Kidney epithelial cell (primary cell): ENCODE data around the gene C11orf68. TPM values are rescaled to one million over a fixed set of nuclear protein-coding genes. Genes with fewer than 3 reads are reported as not detected.

Experiments used
- DNase-seq: peaks from one replicate; pipeline ENCODE4 v3.0.0-alpha.2; 2010; ENCODE audit warnings: low read depth
- H3K27me3 ChIP-seq: 2 replicates; pipeline ENCODE4 v1.6.0; 2011; ENCODE audit warnings: low read length; ENCODE audit not compliant: control insufficient read depth, insufficient read depth
- H3K36me3 ChIP-seq: 2 replicates; pipeline ENCODE4 v1.5.1; 2011; ENCODE audit warnings: low read length; ENCODE audit not compliant: control insufficient read depth, insufficient read depth
- H3K4me3 ChIP-seq: 2 replicates; pipeline ENCODE4 v1.5.1; 2011; ENCODE audit warnings: low read depth, mild to moderate bottlenecking, control low read depth, low read length
- total RNA-seq: library from RNA; depleted of rRNA; stranded (reverse); fragments of >200 nt; gene quantifications from 2 replicates; pipeline ENCODE4 v1.2.3, GENCODE V29; 2015
- TF ChIP-seq, protein P1 (sequence below): IDR thresholded peaks from 2 replicates; pipeline ENCODE4 v1.5.1; 2011; ENCODE audit warnings: mild to moderate bottlenecking, moderate library complexity, low read length, control low read depth, inconsistent platforms; ENCODE audit not compliant: insufficient read depth, poor library complexity, severe bottlenecking

The C11orf68 gene
- total RNA-seq, 1 donor from 2014 or later: 19.7 TPM

GRCh38 chr11:65870307-65870658 is 48.6 kb downstream of the C11orf68 start:
- Histone ChIP-seq H3K4me3 (no peak overlapping the region), H3K36me3 (peaks cover 6% of the 10 kb centered on the region), H3K27me3 (no peaks in the 10 kb centered on the region)
- TF ChIP-seq, protein P1, sequence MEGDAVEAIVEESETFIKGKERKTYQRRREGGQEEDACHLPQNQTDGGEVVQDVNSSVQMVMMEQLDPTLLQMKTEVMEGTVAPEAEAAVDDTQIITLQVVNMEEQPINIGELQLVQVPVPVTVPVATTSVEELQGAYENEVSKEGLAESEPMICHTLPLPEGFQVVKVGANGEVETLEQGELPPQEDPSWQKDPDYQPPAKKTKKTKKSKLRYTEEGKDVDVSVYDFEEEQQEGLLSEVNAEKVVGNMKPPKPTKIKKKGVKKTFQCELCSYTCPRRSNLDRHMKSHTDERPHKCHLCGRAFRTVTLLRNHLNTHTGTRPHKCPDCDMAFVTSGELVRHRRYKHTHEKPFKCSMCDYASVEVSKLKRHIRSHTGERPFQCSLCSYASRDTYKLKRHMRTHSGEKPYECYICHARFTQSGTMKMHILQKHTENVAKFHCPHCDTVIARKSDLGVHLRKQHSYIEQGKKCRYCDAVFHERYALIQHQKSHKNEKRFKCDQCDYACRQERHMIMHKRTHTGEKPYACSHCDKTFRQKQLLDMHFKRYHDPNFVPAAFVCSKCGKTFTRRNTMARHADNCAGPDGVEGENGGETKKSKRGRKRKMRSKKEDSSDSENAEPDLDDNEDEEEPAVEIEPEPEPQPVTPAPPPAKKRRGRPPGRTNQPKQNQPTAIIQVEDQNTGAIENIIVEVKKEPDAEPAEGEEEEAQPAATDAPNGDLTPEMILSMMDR: no peak
- no peak for DNase-seq

DNA sequence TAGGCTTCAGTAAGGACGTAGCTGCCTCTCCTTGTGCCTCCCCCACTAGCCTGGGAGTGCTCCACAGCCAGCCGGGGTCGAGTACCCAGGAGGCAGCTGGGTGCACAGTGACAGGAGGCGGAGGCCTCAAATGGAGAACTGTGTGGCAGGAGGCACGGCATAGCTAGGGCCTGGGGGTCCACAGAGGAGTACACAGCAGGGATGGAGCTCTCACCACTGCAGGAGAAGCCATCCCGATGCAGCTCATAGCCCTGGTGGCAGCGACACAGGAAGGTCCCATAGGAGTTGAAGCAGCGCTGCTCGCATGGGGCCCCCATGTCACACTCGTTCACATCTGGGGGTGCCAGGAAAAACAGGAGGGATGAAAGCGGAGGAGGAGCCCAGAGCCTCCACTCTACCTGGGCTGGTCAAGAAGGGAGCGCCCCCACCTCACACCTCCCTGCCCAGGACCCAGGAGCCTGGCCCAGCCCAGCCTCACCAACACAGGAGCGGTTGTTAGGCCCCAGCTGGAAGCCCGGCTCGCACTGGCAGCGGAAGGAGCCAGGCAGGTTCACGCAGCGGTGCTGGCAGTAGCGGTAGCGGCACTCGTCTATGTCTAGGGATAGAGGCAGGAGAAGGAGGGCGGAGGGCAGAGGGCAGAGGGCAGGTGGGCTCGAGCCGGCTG is 49.1 kb downstream of the C11orf68 start:
- H3K36me3 ChIP-seq: peaks cover 6% of the 10 kb centered on the region
- TF ChIP-seq, protein P1: no peak
- H3K4me3 ChIP-seq: no peak overlapping the region

GRCh38 chr11:65868907-65869306 is 50.0 kb downstream of the C11orf68 start:
- TF ChIP-seq, protein P1: no peak
- peaks cover 6% of the 10 kb centered on the region for H3K36me3 ChIP-seq
- no peak overlapping the region for H3K4me3 ChIP-seq
- no peaks in the 10 kb centered on the region for H3K27me3 ChIP-seq
- DNase-seq: no peak

More for the DNA sequence above, 49.1 kb downstream of the C11orf68 start:
- no peaks in the 10 kb centered on the region for H3K27me3 ChIP-seq
- DNase-seq: no peak

DNA sequence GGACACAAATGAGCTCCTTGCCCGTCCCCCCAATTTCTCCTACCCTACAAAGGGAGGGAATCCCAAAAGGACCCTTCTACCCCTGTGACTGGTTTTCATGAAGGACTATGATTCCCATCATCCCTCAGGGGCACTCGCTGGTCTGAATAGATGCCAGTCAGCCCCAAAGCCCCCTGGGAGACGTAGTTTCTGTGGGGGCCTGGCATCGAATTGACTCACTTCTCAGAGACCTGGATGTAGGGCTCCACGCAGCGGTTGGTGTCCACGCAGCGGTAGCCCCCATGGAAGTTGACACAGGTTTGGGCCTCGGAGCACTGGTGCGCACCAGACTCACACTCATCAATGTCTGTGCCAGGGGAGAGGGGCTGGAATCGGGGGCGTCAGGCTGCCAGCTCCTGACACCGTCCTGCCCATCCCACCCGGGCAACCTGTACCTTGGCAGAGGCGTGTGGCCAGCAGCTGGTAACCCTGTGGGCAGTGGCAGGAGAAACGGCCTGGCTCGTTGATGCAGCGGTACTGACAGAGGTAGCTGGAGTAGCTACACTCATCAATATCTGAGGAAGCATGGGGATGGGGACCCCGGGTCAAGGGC is 50.7 kb downstream of the C11orf68 start:
- Histone ChIP-seq H3K36me3 (peaks cover 6% of the 10 kb centered on the region), H3K27me3 (no peaks in the 10 kb centered on the region), H3K4me3 (no peak overlapping the region)
- no peak for DNase-seq
- TF ChIP-seq, protein P1: no peak

GRCh38 chr11:65867284-65868071 is 51.4 kb downstream of the C11orf68 start:
- H3K36me3 ChIP-seq: peaks cover 6% of the 10 kb centered on the region
- TF ChIP-seq, protein P1: no peak
- no peak overlapping the region for H3K4me3 ChIP-seq

More at GRCh38 chr11:65867284-65868071, 51.4 kb downstream of the C11orf68 start:
- H3K27me3 ChIP-seq: no peaks in the 10 kb centered on the region
- no peak for DNase-seq

Other genes starting within 250 kb of the C11orf68 start
- 65.5 and 73.3 TPM in 2 replicates for gene KAT5, start 206.8 kb downstream of the C11orf68 start, total RNA-seq
- gene RNASEH2C, start 198.3 kb downstream of the C11orf68 start, total RNA-seq: 43.1 and 50.1 TPM in 2 replicates
- 21.5 and 21.7 TPM in 2 replicates for gene AP5B1, start 138.1 kb downstream of the C11orf68 start, total RNA-seq
- gene OVOL1, start 132.0 kb downstream of the C11orf68 start, total RNA-seq: 15.8 and 17.8 TPM in 2 replicates
- 1.4 and 1.9 TPM in 2 replicates for gene SNX32, start 85.1 kb downstream of the C11orf68 start, total RNA-seq
- 1,640 and 1,825 TPM in 2 replicates for gene CFL1, start 60.9 kb downstream of the C11orf68 start, total RNA-seq
- 63.6 and 77.5 TPM in 2 replicates for gene MUS81, start 58.6 kb downstream of the C11orf68 start, total RNA-seq
- 54.1 and 62.0 TPM in 2 replicates for gene EFEMP2, start 46.3 kb downstream of the C11orf68 start, total RNA-seq
- gene CTSW, start 39.2 kb downstream of the C11orf68 start, total RNA-seq: not detected in 2 replicates
- gene FIBP, start 30.6 kb downstream of the C11orf68 start, total RNA-seq: 142 and 144 TPM in 2 replicates
- 48.9 and 58.9 TPM in 2 replicates for gene CCDC85B, start 28.4 kb downstream of the C11orf68 start, total RNA-seq
- 44.2 and 46.5 TPM in 2 replicates for gene FOSL1, start 18.7 kb downstream of the C11orf68 start, total RNA-seq
- 106 and 141 TPM in 2 replicates for gene DRAP1, start 364 bp upstream of the C11orf68 start, total RNA-seq
- gene TSGA10IP, start 26.4 kb upstream of the C11orf68 start, total RNA-seq: not detected in 2 replicates
- gene SART1, start 42.7 kb upstream of the C11orf68 start, total RNA-seq: 32.6 and 37.2 TPM in 2 replicates
- gene EIF1AD, start 83.1 kb upstream of the C11orf68 start, total RNA-seq: 33.4 and 59.0 TPM in 2 replicates
- 73.8 and 87.3 TPM in 2 replicates for gene BANF1, start 83.4 kb upstream of the C11orf68 start, total RNA-seq
- gene CST6, start 92.9 kb upstream of the C11orf68 start, total RNA-seq: 59.8 and 61.3 TPM in 2 replicates
- 0.29 TPM in 1 of 2 replicates, not detected in the other for gene CATSPER1, start 107.4 kb upstream of the C11orf68 start, total RNA-seq
- 0.96 and 4.4 TPM in 2 replicates for gene GAL3ST3, start 130.1 kb upstream of the C11orf68 start, total RNA-seq
- gene SF3B2, start 133.3 kb upstream of the C11orf68 start, total RNA-seq: 181 and 211 TPM in 2 replicates
- gene PACS1, start 151.2 kb upstream of the C11orf68 start, total RNA-seq: 29.4 and 35.4 TPM in 2 replicates